A673 (cell line): ENCODE data around the gene EFCAB6. TPM values are rescaled to one million over a fixed set of nuclear protein-coding genes. Genes with fewer than 3 reads are reported as not detected.

Experiments
- BruUV-seq: library from RNA; stranded (reverse); fragments of 400-500 nt; replicated peaks from 2 replicates; lab custom pipeline; 2021; lab: Mats Ljungman, UMichigan
- CTCF ChIA-PET: fragments of 300-600 bp; sonication (Branson Sonifier 250); formaldehyde crosslinking; loops from one replicate; lab custom pipeline; 2022; ENCODE audit warnings: antibody characterized with exemption; lab: Charles Lee
- POLR2A ChIA-PET: fragments of 300-600 bp; sonication (Branson Sonifier 250); formaldehyde crosslinking; loops from one replicate; lab custom pipeline; 2022; ENCODE audit warnings: antibody characterized with exemption; ENCODE audit not compliant: low non-redundant PET; lab: Charles Lee
- DNase-seq: peaks from one replicate; pipeline ENCODE4 v3.0.0-alpha.2; 2015; ENCODE audit warnings: low spot score
- H3K27ac ChIP-seq: fragments of 200-600 bp; sonication (generic); 2 replicates; pipeline ENCODE4 v1.5.1; 2016; ENCODE audit warnings: mixed run types, low read depth, mild to moderate bottlenecking, mixed read lengths, antibody characterized with exemption, low read length; ENCODE audit not compliant: poor library complexity, severe bottlenecking
- H3K27me3 ChIP-seq: fragments of 200-600 bp; sonication (generic); replicated peaks from 2 replicates; pipeline ENCODE4 v1.6.1; 2017; ENCODE audit warnings: mixed run types, low read depth, mild to moderate bottlenecking, mixed read lengths, antibody characterized with exemption, low read length; ENCODE audit not compliant: insufficient read depth, poor library complexity
- H3K36me3 ChIP-seq: fragments of 200-600 bp; sonication (generic); 2 replicates; pipeline ENCODE4 v1.6.1; 2016; ENCODE audit warnings: mixed run types, mild to moderate bottlenecking, mixed read lengths, antibody characterized with exemption, low read length; ENCODE audit not compliant: insufficient read depth, poor library complexity, severe bottlenecking
- H3K4me1 ChIP-seq: fragments of 200-600 bp; sonication (generic); 2 replicates; pipeline ENCODE4 v1.6.1; 2017; ENCODE audit warnings: mixed run types, mild to moderate bottlenecking, mixed read lengths, antibody characterized with exemption, low read length; ENCODE audit not compliant: insufficient read depth, poor library complexity, severe bottlenecking
- H3K4me3 ChIP-seq: fragments of 200-600 bp; sonication (generic); 2 replicates; pipeline ENCODE4 v1.5.1; 2016; ENCODE audit warnings: low read depth, mixed run types, mild to moderate bottlenecking, mixed read lengths, low read length; ENCODE audit not compliant: poor library complexity, severe bottlenecking
- H3K9me3 ChIP-seq: fragments of 200-600 bp; sonication (generic); 2 replicates; pipeline ENCODE4 v1.6.1; 2016; ENCODE audit warnings: mixed run types, low read depth, mild to moderate bottlenecking, mixed read lengths, antibody characterized with exemption, low read length; ENCODE audit not compliant: poor library complexity, severe bottlenecking
- CTCF ChIP-seq: fragments of 300-800, 200-600 bp; sonication (generic); conservative IDR thresholded peaks from 2 replicates; pipeline ENCODE4 v1.5.1; 2017; ENCODE audit warnings: low read depth, mild to moderate bottlenecking, antibody characterized with exemption, low read length, moderate library complexity, mixed read lengths
- EZH2 ChIP-seq: fragments of 200-600 bp; sonication (generic); IDR thresholded peaks from 2 replicates; pipeline ENCODE4 v1.6.1; 2017; ENCODE audit warnings: borderline replicate concordance, low read depth, mild to moderate bottlenecking, mixed read lengths, antibody characterized with exemption, low read length; ENCODE audit not compliant: poor library complexity, severe bottlenecking
- intact Hi-C: fragments of 100-400 bp; cut with micrococcal nuclease; formaldehyde crosslinking; loops from one replicate; pipeline ENCODE4 v1.10.0; 2022; ENCODE audit not compliant: unreplicated experiment
- total RNA-seq: library from RNA; stranded (reverse); gene quantifications from 2 replicates; pipeline ENCODE4 v1.2.3, GENCODE V29; 2021

The EFCAB6 gene
- total RNA-seq, 1 experiment from 2014 or later, result 0.41 TPM

GRCh38 chr22:43681731-43682360 lies 130.3 kb downstream of the EFCAB6 start:
- Histone ChIP-seq H3K9me3 (no peaks in the 10 kb centered on the region), H3K36me3 (no peaks in the 10 kb centered on the region), H3K27me3 (peaks cover 20% of the 10 kb centered on the region), H3K27ac (no peak overlapping the region), H3K4me1 (no peaks in the 10 kb centered on the region), H3K4me3 (no peak overlapping the region)
- intact Hi-C loops, result no loop called here
- DNase-seq, result no peak
- CTCF ChIA-PET, result no interaction called here
- TF ChIP-seq CTCF (no peak), EZH2 (no peak)
- POLR2A ChIA-PET, result no interaction called here
- BruUV-seq, result no TSS peak

GRCh38 chr22:43670513-43670912 lies 141.6 kb downstream of the EFCAB6 start:
- no peak for TF ChIP-seq CTCF
- TF ChIP-seq EZH2, result no peak

GRCh38 chr22:43669190-43669589 lies 142.9 kb downstream of the EFCAB6 start:
- ChIA-PET POLR2A (no interaction called here), CTCF (no interaction called here)
- DNase-seq, result no peak
- TF ChIP-seq EZH2, result no peak
- TF ChIP-seq CTCF, result no peak
- no peaks in the 10 kb centered on the region for H3K9me3 ChIP-seq
- no peaks in the 10 kb centered on the region for H3K4me1 ChIP-seq
- H3K4me3 ChIP-seq, result no peak overlapping the region
- no TSS peak for BruUV-seq
- H3K27ac ChIP-seq, result no peak overlapping the region
- intact Hi-C loops, result no loop called here
- H3K36me3 ChIP-seq, result no peaks in the 10 kb centered on the region
- H3K27me3 ChIP-seq, result peaks cover 22% of the 10 kb centered on the region

More at GRCh38 chr22:43670513-43670912, 141.6 kb downstream of the EFCAB6 start:
- BruUV-seq, result no TSS peak
- Histone ChIP-seq H3K27me3 (peaks cover 22% of the 10 kb centered on the region), H3K9me3 (no peaks in the 10 kb centered on the region), H3K4me1 (no peaks in the 10 kb centered on the region), H3K27ac (no peak overlapping the region), H3K36me3 (no peaks in the 10 kb centered on the region), H3K4me3 (no peak overlapping the region)
- intact Hi-C loops, result no loop called here
- no peak for DNase-seq
- CTCF ChIA-PET, result no interaction called here
- POLR2A ChIA-PET, result no interaction called here
